IMR-90 (cell line): ENCODE data around the gene FAM204A. TPM values are rescaled to one million over a fixed set of nuclear protein-coding genes. Genes with fewer than 3 reads are reported as not detected.

Source experiments
- ATAC-seq: fragments of 200-7000 bp; cut with Tn5 transposase; 2 replicates; pipeline ENCODE4 v1.9.1; 2020; ENCODE audit warnings: low read depth, mild to moderate bottlenecking, moderate library complexity
- BruUV-seq: library from RNA; stranded (reverse); fragments of 400-500 nt; replicated peaks from 2 replicates; lab custom pipeline; 2021; lab: Mats Ljungman, UMichigan
- CTCF ChIA-PET: fragments of 300-600 bp; formaldehyde crosslinking; extraction: SDS; loops from one replicate; lab custom pipeline; 2021; ENCODE audit warnings: antibody characterized with exemption; lab: Yijun Ruan, JAX
- POLR2A ChIA-PET: fragments of 300-600 bp; sonication (Branson Sonifier 250); formaldehyde crosslinking; loops from one replicate; lab custom pipeline; 2022; ENCODE audit warnings: antibody characterized with exemption; ENCODE audit not compliant: unreplicated experiment; lab: Charles Lee
- DNase-seq: peaks from one replicate; pipeline ENCODE4 v3.0.0; 2013
- H2AFZ ChIP-seq: replicated peaks from 2 replicates; pipeline ENCODE3; 2013; ENCODE audit warnings: low read length, mild to moderate bottlenecking; ENCODE audit not compliant: poor library complexity
- H2AK5ac ChIP-seq: 2 replicates; pipeline ENCODE4 v1.6.1; 2013; ENCODE audit warnings: low read depth, low read length, inconsistent platforms
- H2AK9ac ChIP-seq: replicated peaks from 2 replicates; pipeline ENCODE3; 2013; ENCODE audit warnings: mild to moderate bottlenecking, low read depth, low read length, moderate library complexity; ENCODE audit not compliant: poor library complexity
- H2BK120ac ChIP-seq: 2 replicates; pipeline ENCODE4 v1.6.1; 2013; ENCODE audit warnings: low read depth, low read length, inconsistent platforms
- H2BK15ac ChIP-seq: 3 replicates; pipeline ENCODE4 v1.6.1; 2013; ENCODE audit warnings: low read depth, low read length, inconsistent platforms
- H2BK20ac ChIP-seq: 2 replicates; pipeline ENCODE4 v1.6.1; 2013; ENCODE audit warnings: low read depth, mild to moderate bottlenecking, inconsistent platforms, low read length, moderate library complexity
- H2BK5ac ChIP-seq: 2 replicates; pipeline ENCODE4 v1.6.1; 2013; ENCODE audit warnings: mild to moderate bottlenecking, low read depth, low read length, inconsistent platforms; ENCODE audit not compliant: poor library complexity, severe bottlenecking
- H3K14ac ChIP-seq: replicated peaks from 2 replicates; pipeline ENCODE4 v1.6.1; 2013; ENCODE audit warnings: low read depth, low read length, inconsistent platforms
- H3K18ac ChIP-seq: 2 replicates; pipeline ENCODE4 v1.6.1; 2013; ENCODE audit warnings: low read depth, low read length, control low read depth
- H3K23ac ChIP-seq: 2 replicates; pipeline ENCODE4 v1.6.1; 2013; ENCODE audit warnings: low read depth, low read length, inconsistent platforms
- H3K27ac ChIP-seq: 2 replicates; pipeline ENCODE4 v1.5.1; 2013; ENCODE audit warnings: mild to moderate bottlenecking, control low read depth, low read length; ENCODE audit not compliant: insufficient read depth
- H3K27me3 ChIP-seq: 2 replicates; pipeline ENCODE4 v1.6.1; 2013; ENCODE audit warnings: low read length; ENCODE audit not compliant: control insufficient read depth, insufficient read depth
- H3K36me3 ChIP-seq: 2 replicates; pipeline ENCODE4 v1.6.1; 2013; ENCODE audit warnings: low read length, mixed read lengths; ENCODE audit not compliant: control insufficient read depth, insufficient read depth
- H3K4ac ChIP-seq: 2 replicates; pipeline ENCODE4 v1.6.1; 2013; ENCODE audit warnings: low read depth, low read length, inconsistent platforms
- H3K4me1 ChIP-seq: 2 replicates; pipeline ENCODE4 v1.6.1; 2013; ENCODE audit warnings: low read length, mixed read lengths; ENCODE audit not compliant: control insufficient read depth, insufficient read depth
- H3K4me2 ChIP-seq: 2 replicates; pipeline ENCODE4 v1.6.1; 2013; ENCODE audit warnings: low read depth, mild to moderate bottlenecking, control low read depth, low read length, moderate library complexity
- H3K4me3 ChIP-seq: 2 replicates; pipeline ENCODE4 v1.5.1; 2013; ENCODE audit warnings: low read depth, mild to moderate bottlenecking, control low read depth, low read length, moderate library complexity; ENCODE audit not compliant: insufficient read depth
- H3K56ac ChIP-seq: 2 replicates; pipeline ENCODE4 v1.6.1; 2013; ENCODE audit warnings: low read length, inconsistent platforms; ENCODE audit not compliant: insufficient read depth; ENCODE audit errors: extremely low read depth
- H3K79me1 ChIP-seq, 2 experiments: 2 replicates each; pipeline ENCODE4 v1.6.1; 2013; ENCODE audit warnings: low read length in 2 of 2, inconsistent platforms in 1 of 2, low read depth in 1 of 2
- H3K9ac ChIP-seq: 2 replicates; pipeline ENCODE4 v1.6.1; 2013; ENCODE audit warnings: low read depth, low read length, control low read depth
- H3K9me1 ChIP-seq: 2 replicates; pipeline ENCODE4 v1.6.1; 2013; ENCODE audit warnings: low read length, inconsistent platforms; ENCODE audit not compliant: insufficient read depth
- H3K9me3 ChIP-seq: 2 replicates; pipeline ENCODE4 v1.6.1; 2013; ENCODE audit warnings: low read length; ENCODE audit not compliant: control insufficient read depth, insufficient read depth
- H4K20me1 ChIP-seq: 2 replicates; pipeline ENCODE4 v1.6.1; 2013; ENCODE audit warnings: low read length, inconsistent platforms; ENCODE audit not compliant: insufficient read depth
- H4K5ac ChIP-seq: 2 replicates; pipeline ENCODE4 v1.6.1; 2013; ENCODE audit warnings: mild to moderate bottlenecking, low read depth, low read length, control low read depth
- H4K8ac ChIP-seq, 2 experiments: 2 replicates each; pipeline ENCODE4 v1.6.1; 2013; ENCODE audit warnings: low read depth in 2 of 2, low read length in 2 of 2, control low read depth in 1 of 2, inconsistent platforms in 1 of 2
- H4K91ac ChIP-seq: 2 replicates; pipeline ENCODE4 v1.6.1; 2013; ENCODE audit warnings: low read depth, low read length, inconsistent platforms; ENCODE audit not compliant: insufficient read depth
- BHLHE40 ChIP-seq: fragments of 150-350 bp; IDR thresholded peaks from 2 replicates; pipeline ENCODE4 v1.6.1; 2016; ENCODE audit warnings: mild to moderate bottlenecking, low read depth, low read length
- CEBPB ChIP-seq: IDR thresholded peaks from 2 replicates; pipeline ENCODE4 v1.6.1; 2012; ENCODE audit warnings: low read depth, low read length, improper control_type of control experiment
- FOS ChIP-seq: fragments of 150-350 bp; IDR thresholded peaks from 2 replicates; pipeline ENCODE4 v1.6.1; 2016; ENCODE audit warnings: low read depth, low read length
- MAFK ChIP-seq: IDR thresholded peaks from 2 replicates; pipeline ENCODE4 v1.6.1; 2012; ENCODE audit warnings: low read depth, low read length, improper control_type of control experiment
- MAZ ChIP-seq: IDR thresholded peaks from 2 replicates; pipeline ENCODE4 v1.6.1; 2012; ENCODE audit warnings: low read depth, mild to moderate bottlenecking, low read length, improper control_type of control experiment, moderate library complexity, borderline replicate concordance
- MXI1 ChIP-seq: IDR thresholded peaks from 2 replicates; pipeline ENCODE4 v1.6.1; 2012; ENCODE audit warnings: low read depth, mild to moderate bottlenecking, low read length, moderate library complexity, borderline replicate concordance
- NFE2L2 ChIP-seq: fragments of 150-350 bp; IDR thresholded peaks from 2 replicates; pipeline ENCODE4 v1.6.1; 2016; ENCODE audit warnings: low read depth, mild to moderate bottlenecking, low read length
- POLR2A ChIP-seq: IDR thresholded peaks from 2 replicates; pipeline ENCODE4 v1.6.1; 2012; ENCODE audit warnings: mild to moderate bottlenecking, low read depth, low read length
- RAD21 ChIP-seq: IDR thresholded peaks from 2 replicates; pipeline ENCODE4 v1.6.1; 2012; ENCODE audit warnings: low read length, improper control_type of control experiment
- RCOR1 ChIP-seq: IDR thresholded peaks from 2 replicates; pipeline ENCODE4 v1.6.1; 2012; ENCODE audit warnings: mild to moderate bottlenecking, low read length, improper control_type of control experiment; ENCODE audit not compliant: insufficient replicate concordance
- RFX5 ChIP-seq: IDR thresholded peaks from 2 replicates; pipeline ENCODE4 v1.8.0; 2012; ENCODE audit warnings: low read depth, mild to moderate bottlenecking, low read length, moderate library complexity
- SMC3 ChIP-seq: fragments of 150-350 bp; IDR thresholded peaks from 2 replicates; pipeline ENCODE4 v1.6.1; 2016; ENCODE audit warnings: low read depth, mild to moderate bottlenecking, antibody characterized with exemption, low read length, moderate library complexity
- dilution Hi-C: fragments of 300-500 bp; cut with HindIII; formaldehyde crosslinking; loops from one replicate; pipeline ENCODE4 v1.14.3; 2018; ENCODE audit warnings: low sequenced_read_pairs; ENCODE audit not compliant: unreplicated experiment
- in situ Hi-C: fragments of 300-500 bp; cut with MboI; formaldehyde crosslinking; loops from 3 replicates; pipeline ENCODE4 v1.14.3; 2019; ENCODE audit warnings: low sequenced_read_pairs, inconsistent platforms, mixed read lengths
- intact Hi-C: fragments of 100-400 bp; cut with micrococcal nuclease; formaldehyde crosslinking; loops from 2 replicates; pipeline ENCODE4 v1.10.0; 2022
- polyA plus RNA-seq, 3 experiments: library from polyadenylated mRNA; depleted of rRNA; stranded (reverse); fragments of >200 nt; gene quantifications; 2 replicates each; pipeline ENCODE4 v1.2.3, GENCODE V29; 2012; ENCODE audit warnings: low replicate concordance in 1 of 3
- total RNA-seq: library from RNA; depleted of rRNA; stranded (reverse); fragments of >200 nt; gene quantifications from 2 replicates; pipeline ENCODE4 v1.2.3, GENCODE V29; 2012
- TF ChIP-seq, protein P1 (sequence below): fragments of 150-350 bp; IDR thresholded peaks from 2 replicates; pipeline ENCODE4 v1.6.1; 2016; ENCODE audit warnings: low read depth, mild to moderate bottlenecking, low read length, moderate library complexity, borderline replicate concordance

The FAM204A gene
- total and polyA plus RNA-seq, 2 of the 4 experiments (the other 2 are of a cell fraction), result 23.6 to 54.3 TPM

DNA sequence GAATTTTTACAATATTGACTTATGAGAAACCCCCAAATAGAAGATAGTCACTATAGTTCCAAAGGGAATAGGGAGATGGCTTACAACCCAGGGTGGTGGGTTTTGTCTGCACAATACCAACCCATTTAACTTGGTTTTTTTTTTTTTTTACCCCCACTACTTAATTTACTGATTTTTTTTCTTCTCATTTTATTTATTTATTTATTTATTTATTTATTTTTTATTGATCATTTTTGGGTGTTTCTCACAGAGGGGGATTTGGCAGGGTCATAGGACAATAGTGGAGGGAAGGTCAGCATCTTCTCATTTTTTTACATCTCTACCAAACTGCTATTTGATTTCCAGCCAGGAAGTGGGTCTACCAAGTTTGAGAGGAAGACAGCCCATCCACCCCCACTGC lies 77.9 kb downstream of the FAM204A start:
- H3K36me3 ChIP-seq, result no peaks in the 10 kb centered on the region
- no peak overlapping the region for H3K18ac ChIP-seq
- ChIA-PET POLR2A (no interaction called here), CTCF (interaction anchor here (0.6 kb wide), 2 partner anchors 211 to 769 kb away, joined by 3 to 4 read pairs; no protein-coding TSS in a partner anchor)
- H4K91ac ChIP-seq, result no peak overlapping the region
- no peak overlapping the region for H2AK5ac ChIP-seq
- H3K23ac ChIP-seq, result no peak overlapping the region
- no peaks in the 10 kb centered on the region for H3K9me1 ChIP-seq
- H3K27ac ChIP-seq, result no peak overlapping the region
- dilution Hi-C loops, result no loop called here
- H3K4me1 ChIP-seq, result no peaks in the 10 kb centered on the region
- no peak for TF ChIP-seq BHLHE40
- TF ChIP-seq MXI1, result no peak
- TF ChIP-seq POLR2A, result no peak
- TF ChIP-seq RAD21, result no peak
- TF ChIP-seq NFE2L2, result no peak
- TF ChIP-seq, protein P1, sequence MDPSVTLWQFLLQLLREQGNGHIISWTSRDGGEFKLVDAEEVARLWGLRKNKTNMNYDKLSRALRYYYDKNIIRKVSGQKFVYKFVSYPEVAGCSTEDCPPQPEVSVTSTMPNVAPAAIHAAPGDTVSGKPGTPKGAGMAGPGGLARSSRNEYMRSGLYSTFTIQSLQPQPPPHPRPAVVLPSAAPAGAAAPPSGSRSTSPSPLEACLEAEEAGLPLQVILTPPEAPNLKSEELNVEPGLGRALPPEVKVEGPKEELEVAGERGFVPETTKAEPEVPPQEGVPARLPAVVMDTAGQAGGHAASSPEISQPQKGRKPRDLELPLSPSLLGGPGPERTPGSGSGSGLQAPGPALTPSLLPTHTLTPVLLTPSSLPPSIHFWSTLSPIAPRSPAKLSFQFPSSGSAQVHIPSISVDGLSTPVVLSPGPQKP, result no peak
- no peak for TF ChIP-seq MAFK
- TF ChIP-seq FOS, result no peak
- no peak for TF ChIP-seq CEBPB
- TF ChIP-seq MAZ, result no peak
- no peak for TF ChIP-seq SMC3
- TF ChIP-seq RFX5, result no peak
- no peak for TF ChIP-seq RCOR1
- in situ Hi-C loops, result no loop called here
- H2BK120ac ChIP-seq, result no peak overlapping the region
- H4K20me1 ChIP-seq, result no peaks in the 10 kb centered on the region
- no peak overlapping the region for H3K4ac ChIP-seq
- H3K4me2 ChIP-seq, result no peak overlapping the region
- no peaks in the 10 kb centered on the region for H3K9me3 ChIP-seq
- no peak overlapping the region for H4K5ac ChIP-seq
- intact Hi-C loops, result no loop called here
- no peak overlapping the region for H2AFZ ChIP-seq
- H2BK15ac ChIP-seq, result no peak overlapping the region
- no peak overlapping the region for H2AK9ac ChIP-seq
- H2BK5ac ChIP-seq, result no peak overlapping the region
- H3K79me1 ChIP-seq, result no peaks in the 10 kb centered on the region
- H3K27me3 ChIP-seq, result peaks cover 2% of the 10 kb centered on the region; the same call in 1 of the 2 replicates
- no peak overlapping the region for H3K56ac ChIP-seq
- no peak overlapping the region for H3K4me3 ChIP-seq
- no peak overlapping the region for H2BK20ac ChIP-seq
- BruUV-seq, result no TSS peak
- H4K8ac ChIP-seq, result no peak overlapping the region
- H3K14ac ChIP-seq, result no peak overlapping the region
- ATAC-seq (no peak), DNase-seq (no peak)
- H3K9ac ChIP-seq, result no peak overlapping the region
